COLO829 (cell line): ENCODE data around the gene PTBP3.
"Not testable (repeated sequence)": the region's sequence is repeated elsewhere in the genome, so short reads cannot be mapped to it uniquely, and the experiment has no call there.

ENCODE experiments used
- DNase-seq: peaks from one replicate; pipeline ENCODE4 v3.0.0; 2012; ENCODE audit warnings: low spot score

Gene PTBP3

DNA sequence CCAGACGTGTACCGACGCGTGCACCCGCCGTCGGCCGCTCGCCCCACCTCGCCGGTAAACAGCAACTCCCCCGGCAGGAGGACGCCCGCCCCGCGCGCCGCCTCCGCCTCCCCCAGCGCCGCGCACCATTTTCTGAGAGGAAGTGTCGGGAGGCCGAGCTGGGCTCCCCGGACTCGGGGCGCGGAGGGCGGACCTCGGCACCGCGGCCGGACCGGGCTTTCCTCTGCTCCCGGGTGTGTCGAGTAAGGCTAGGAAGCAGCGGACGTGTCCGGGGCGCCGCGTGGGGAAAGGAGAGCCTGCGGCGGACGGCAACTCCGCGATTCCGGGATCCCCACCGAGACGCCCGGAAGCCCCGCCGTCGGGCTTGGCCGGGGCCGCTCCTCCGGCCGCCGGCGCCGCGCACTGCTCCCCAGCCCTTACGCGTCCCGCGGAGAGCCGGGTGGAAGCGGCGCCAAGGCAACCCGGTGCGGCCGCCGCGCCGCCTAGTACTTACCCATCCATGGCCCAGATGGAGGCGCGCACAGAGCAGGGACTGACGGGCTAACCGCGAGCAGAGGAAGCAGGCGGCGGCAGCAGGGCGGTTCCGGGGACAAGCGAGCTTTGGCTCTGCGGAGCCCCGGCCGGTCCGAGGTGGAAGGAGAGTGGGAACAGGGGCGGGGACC, at the start of gene PTBP3:
Gene PTBP3 (minus strand): TSS at position 643 of the 662 bp plus-strand sequence. CDS start 35,754 bp downstream, outside the sequence.
- DNase-seq, result peak; percentile 50

GRCh38 chr9:112382501-112383364, 49.3 kb upstream of the PTBP3 start:
- DNase-seq, result no peak

DNA sequence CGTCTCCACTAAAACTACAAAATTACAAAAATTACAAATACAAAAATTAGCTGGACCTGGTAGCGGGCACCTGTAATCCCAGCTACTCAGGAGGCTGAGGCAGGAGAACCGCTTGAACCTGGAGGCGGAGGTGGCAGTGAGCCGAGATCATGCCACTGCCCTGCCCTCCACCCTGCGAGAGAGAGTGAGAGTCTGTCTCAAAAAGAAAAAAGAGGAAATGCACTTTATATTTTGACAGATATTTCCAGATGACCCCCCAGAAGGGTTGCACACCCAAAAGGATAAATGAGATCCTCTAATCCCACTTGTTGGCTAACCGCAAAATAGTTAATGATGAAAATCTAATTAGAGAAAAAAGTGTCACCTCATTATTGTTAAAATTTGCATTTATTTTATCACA, 48.6 kb upstream of the PTBP3 start:
- no peak for DNase-seq

DNA sequence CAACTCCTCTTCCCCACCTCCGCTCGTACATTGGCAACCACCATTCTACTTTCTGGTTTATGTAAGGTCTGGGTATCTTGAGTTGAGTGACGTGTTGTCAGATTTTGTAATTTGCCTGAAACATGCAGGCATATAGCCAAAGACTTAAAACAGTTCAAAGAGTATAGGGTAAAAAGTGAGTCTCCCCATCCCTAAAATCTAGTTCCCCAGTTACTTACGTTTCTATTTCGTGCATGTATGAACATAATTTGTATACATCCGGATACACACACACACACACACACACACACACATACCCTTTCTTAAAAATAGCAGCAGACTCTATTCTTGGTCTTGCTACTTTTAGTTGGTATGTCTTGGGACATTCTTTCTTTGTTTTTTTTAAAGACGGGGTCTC, 47.4 kb upstream of the PTBP3 start:
- DNase-seq, result no peak

DNA sequence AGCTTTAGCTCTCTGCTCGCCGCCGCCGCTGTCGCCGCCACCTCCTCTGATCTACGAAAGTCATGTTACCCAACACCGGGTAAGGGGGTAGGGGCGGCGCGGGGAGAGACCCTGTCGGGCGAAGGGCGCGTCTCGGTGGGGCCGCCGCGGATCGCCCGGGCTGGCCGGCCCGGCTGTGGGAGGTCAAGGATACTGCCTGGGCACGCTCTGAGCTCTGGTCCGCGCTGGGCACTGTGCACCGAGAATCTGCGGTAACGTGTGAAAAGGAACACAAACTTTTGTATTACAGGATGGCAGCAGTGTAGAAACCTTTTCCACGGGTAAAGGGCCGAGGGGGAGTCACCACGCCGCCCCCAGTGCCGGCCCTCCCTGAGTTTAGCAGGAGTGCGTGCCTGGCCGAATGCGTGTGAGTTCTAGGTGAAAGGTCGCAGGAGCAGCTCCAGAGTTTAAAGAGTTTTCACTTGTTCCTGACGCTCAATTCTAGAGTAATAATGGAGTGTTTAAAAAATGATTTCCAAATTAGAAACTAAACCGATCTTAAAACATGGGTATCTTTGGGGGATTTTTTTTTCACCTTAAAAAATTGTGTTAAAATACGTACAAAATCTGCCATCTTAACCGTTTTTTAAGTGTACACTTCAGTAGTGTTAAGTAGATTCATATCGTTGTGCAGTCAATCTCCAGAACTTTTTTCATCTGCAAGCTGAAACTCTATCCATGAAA, 46.8 kb upstream of the PTBP3 start, which contains the start of gene HSDL2:
Gene HSDL2 (plus strand): TSS at position 7 of the 723 bp plus-strand sequence. CDS start 56 bp downstream, at position 63.
- no peak for DNase-seq

- DNase-seq, result peak; percentile 99
These were observed 46.0 kb upstream of the PTBP3 start for GRCh38 chr9:112379177-112380101.

DNA sequence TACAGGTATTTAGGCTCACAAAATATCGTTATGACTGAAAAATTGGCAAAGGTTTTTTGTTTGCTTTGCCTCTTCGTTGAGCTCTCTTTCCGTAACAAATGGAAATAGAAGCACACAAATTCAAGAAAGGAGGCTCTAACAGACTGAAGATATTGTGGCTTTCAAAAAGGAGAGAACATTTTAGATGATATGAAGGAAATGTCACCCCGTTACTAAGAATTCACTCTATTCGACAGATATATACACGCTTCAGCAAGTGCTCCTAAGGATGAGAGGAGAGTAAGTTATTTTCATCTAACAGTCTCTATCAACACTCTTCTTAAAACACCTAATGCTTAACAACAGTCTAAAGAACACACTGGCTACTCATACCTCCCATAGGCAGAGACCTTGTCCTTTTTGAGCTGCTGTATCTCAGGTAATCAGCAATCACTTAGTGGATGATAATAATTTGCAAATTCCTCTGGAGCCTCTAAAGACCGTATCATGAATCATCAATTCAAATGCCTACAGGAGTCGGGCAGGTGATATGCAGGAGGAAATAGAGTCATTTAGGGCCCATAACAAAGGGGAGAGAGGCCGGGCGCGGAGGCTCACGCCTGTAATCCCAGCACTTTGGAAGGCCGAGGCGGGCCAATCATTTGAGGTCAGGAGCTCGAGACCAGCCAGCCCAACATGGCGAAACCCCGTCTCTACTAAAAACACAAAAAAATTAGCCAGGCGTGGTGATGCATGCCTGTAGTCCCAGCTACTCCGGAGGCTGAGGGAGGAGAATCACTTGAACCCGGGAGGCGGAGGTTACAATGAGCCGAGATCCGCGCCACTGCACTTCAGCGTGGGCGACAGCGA, 45.1 kb upstream of the PTBP3 start:
- DNase-seq, result no peak

GRCh38 chr9:112377684-112378327, 44.4 kb upstream of the PTBP3 start:
- DNase-seq, result no peak

DNA sequence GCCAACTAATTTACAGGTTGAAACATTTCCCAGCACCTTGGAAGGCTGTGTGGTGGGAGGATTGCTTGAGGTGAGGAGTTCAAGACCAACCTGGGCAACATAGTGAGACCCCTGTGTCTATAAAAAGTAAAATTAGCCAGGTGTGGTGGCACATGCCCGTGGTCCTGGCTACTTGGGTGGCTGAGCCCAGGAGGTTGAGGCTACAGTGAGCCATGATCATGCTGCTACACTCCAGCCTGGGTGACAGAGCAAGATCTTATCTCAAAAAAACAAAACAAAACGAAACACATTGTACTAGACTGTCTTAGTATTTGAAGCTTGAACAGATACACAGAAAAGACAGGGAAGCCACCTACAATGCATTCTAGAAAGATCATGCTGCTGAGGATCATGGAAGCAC, 43.7 kb upstream of the PTBP3 start:
- no peak for DNase-seq

- DNase-seq, result no peak
These were observed 41.9 kb upstream of the PTBP3 start for GRCh38 chr9:112375361-112375760.

DNA sequence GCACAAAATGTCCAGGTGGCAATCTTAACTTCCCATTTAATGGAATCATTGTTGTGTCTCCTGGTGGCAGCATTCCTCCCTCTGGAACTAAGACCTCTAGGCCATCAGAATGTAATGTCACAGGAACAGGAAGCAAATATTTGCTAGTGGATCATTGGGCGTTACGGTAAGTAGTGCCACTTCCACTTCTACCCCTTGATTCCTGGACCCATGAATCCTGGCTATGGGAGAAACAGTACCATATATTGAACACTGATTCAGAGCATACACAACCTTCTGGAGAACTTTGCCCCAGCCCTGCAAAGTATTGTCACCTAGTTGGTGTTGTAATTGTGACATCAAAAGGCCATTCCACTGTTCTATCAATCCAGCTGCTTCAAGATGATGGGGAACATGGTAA, 40.8 kb upstream of the PTBP3 start:
- DNase-seq, result not testable (repeated sequence)

DNA sequence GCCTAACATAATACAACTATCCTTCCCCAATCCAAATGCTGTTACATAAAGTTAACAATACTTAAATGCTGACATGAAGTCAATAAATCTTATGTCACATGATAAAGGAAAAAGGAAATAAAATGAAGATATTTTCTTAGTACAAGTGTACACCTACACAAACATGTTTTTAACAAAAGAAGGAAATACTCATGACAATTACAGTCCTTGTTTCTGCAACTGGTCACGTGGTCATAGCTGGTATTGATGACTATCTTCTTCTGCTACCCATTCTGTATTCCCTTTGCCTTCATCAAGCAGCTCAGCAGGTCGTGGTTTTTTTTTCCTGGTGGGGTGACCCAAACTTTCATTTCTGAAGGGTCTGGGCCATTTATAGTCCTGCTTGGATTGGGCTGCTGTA, 40.2 kb upstream of the PTBP3 start:
- not testable (repeated sequence) for DNase-seq

DNA sequence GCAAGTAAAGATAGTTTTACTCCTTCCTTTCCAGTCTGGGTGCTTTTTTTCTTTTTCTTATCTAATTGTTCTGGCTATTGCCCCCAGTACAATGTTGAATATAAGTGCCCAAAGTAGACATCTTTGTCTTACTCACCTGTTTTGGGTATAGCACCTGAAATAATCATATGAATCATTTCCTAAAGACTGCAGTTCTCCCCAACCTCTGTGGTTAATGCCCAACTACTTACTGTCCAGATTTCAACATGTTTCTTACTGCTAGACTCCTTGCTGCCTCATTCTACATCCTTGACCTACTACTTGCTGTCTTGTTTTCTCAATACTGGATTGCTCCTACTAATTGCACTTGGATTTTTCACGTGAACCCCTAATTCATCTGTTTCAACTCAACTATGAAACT, 37.6 kb upstream of the PTBP3 start:
- DNase-seq, result no peak

DNA sequence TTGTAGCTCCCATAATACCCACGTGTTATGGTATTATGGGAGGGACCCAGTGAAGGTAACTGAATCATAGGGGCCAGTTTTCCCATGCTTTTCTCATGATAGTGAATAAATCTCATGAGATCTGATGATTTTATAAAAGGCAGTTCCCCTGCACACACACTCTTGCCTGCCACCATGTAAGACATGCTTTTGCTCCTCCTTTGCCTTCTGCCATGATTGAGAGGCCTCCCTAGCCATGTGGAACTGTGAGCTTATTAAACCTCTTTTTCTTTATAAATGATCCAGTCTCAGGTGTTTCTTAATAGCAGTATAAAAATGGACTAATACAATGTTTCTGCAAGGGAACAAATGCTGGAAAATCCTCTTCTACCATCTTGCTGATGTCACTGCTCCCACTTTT, 36.4 kb upstream of the PTBP3 start:
- no peak for DNase-seq

DNA sequence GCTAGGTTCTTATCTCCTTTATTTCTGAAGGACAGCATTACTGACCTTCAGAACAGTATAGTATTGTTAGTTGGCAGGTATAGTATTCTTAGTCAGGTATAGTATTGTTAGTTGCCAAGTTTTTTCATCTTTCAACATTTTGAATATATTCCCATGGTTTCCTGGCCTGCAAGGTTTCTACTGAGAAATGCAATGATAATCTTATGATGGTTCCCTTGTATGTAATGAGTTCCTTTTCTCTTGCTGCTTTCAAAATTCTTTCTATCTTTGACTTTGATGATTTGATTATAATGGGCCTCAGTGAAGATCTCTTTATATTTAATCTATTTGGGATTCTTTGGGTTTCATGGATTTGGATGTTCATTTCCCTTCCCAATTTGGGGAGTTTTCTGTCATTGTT, 34.0 kb upstream of the PTBP3 start:
- no peak for DNase-seq

DNA sequence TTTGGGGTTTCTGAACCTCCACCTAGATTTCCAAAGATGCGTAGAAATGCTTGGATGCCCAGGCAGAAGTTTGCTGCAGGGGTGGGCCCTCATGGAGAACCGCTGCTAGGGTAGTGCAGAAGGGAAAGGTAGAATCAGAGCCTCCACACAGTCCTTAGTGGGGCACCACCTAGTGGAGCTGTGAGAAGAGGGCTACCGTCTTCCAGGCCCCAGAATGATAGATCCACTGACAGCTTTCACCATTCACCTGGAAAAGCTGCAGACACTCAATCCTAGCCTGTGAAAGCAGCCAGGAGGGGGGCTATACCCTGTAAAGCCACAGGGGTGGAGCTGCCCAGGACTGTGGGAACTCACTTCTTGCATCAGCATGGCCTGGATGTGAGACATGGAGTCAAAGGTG, 33.2 kb upstream of the PTBP3 start:
- no peak for DNase-seq

GRCh38 chr9:112365257-112365656, 31.8 kb upstream of the PTBP3 start:
- not testable (repeated sequence) for DNase-seq

- no peak for DNase-seq
These were observed 31.3 kb upstream of the PTBP3 start for GRCh38 chr9:112364761-112365160.

DNA sequence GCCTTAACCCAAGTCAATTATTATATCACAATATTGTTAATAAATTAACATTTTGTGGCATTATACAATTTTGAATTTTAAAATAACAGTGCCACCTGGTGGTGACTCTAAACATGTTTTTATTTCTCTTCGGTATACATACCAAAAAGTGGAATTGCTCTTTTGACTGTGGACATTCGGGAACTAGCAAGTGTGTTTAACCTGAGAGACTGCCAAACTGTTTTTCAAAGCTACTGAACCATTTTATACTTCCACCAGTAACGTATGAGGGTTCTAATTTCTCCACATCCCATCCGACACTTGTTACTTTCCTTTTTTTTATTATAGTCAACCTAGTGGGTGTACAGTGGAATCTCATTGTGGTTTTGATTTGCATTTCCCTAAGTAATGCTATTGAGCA, 28.2 kb upstream of the PTBP3 start:
- no peak for DNase-seq
